HG03354 (cell line): ENCODE data around the gene SLC22A9.

Experiments
- ATAC-seq: cut with Tn5 transposase; IDR thresholded peaks from one replicate; pipeline ENCODE4 v1.9.1; 2021; ENCODE audit warnings: mild to moderate bottlenecking; ENCODE audit not compliant: unreplicated experiment, poor library complexity, severe bottlenecking

Gene SLC22A9

GRCh38 chr11:63443714-63444113, 74.1 kb downstream of the SLC22A9 start:
- ATAC-seq: no peak

- no peak for ATAC-seq
Measured at GRCh38 chr11:63444160-63444559, 74.6 kb downstream of the SLC22A9 start.

- no peak for ATAC-seq
Measured at GRCh38 chr11:63445118-63445517, 75.5 kb downstream of the SLC22A9 start.

GRCh38 chr11:63445720-63446119, 76.1 kb downstream of the SLC22A9 start:
- no peak for ATAC-seq

GRCh38 chr11:63448646-63449045, 79.1 kb downstream of the SLC22A9 start:
- ATAC-seq: no peak

- ATAC-seq: no peak
Measured at GRCh38 chr11:63459586-63459985, 90.0 kb downstream of the SLC22A9 start.
